GM19372 (cell line): ENCODE results near the gene FAM149B1.

Source experiments
- ATAC-seq: cut with Tn5 transposase; IDR thresholded peaks from one replicate; pipeline ENCODE4 v1.9.1; 2021; ENCODE audit warnings: mild to moderate bottlenecking, low read depth, moderate library complexity; ENCODE audit not compliant: unreplicated experiment

Gene FAM149B1

GRCh38 chr10:73172867-73173266 is 4.9 kb downstream of the FAM149B1 start:
- ATAC-seq, result no peak

GRCh38 chr10:73174148-73174925 is 6.4 kb downstream of the FAM149B1 start:
- no peak for ATAC-seq

GRCh38 chr10:73182568-73182967 is 14.6 kb downstream of the FAM149B1 start:
- no peak for ATAC-seq

- no peak for ATAC-seq
Observed at GRCh38 chr10:73183667-73184281, 15.9 kb downstream of the FAM149B1 start.

- ATAC-seq, result no peak
Observed at GRCh38 chr10:73186266-73186665, 18.3 kb downstream of the FAM149B1 start.

GRCh38 chr10:73190188-73190587 is 22.3 kb downstream of the FAM149B1 start:
- ATAC-seq, result no peak

GRCh38 chr10:73205081-73205480 is 37.2 kb downstream of the FAM149B1 start:
- no peak for ATAC-seq

- ATAC-seq, result no peak
Observed at GRCh38 chr10:73205890-73206289, 38.0 kb downstream of the FAM149B1 start.

GRCh38 chr10:73206385-73206784 is 38.5 kb downstream of the FAM149B1 start:
- no peak for ATAC-seq

GRCh38 chr10:73207883-73208282 is 40.0 kb downstream of the FAM149B1 start:
- no peak for ATAC-seq

GRCh38 chr10:73209705-73210104 is 41.8 kb downstream of the FAM149B1 start:
- no peak for ATAC-seq

- ATAC-seq, result no peak
Observed at GRCh38 chr10:73210395-73211105, 42.6 kb downstream of the FAM149B1 start.

- no peak for ATAC-seq
Observed at GRCh38 chr10:73211106-73211811, 43.3 kb downstream of the FAM149B1 start.

GRCh38 chr10:73215749-73216148 is 47.8 kb downstream of the FAM149B1 start:
- ATAC-seq, result no peak

GRCh38 chr10:73217628-73218027 is 49.7 kb downstream of the FAM149B1 start:
- no peak for ATAC-seq

GRCh38 chr10:73218431-73219191 is 50.7 kb downstream of the FAM149B1 start:
- ATAC-seq, result no peak

- ATAC-seq, result no peak
Observed at GRCh38 chr10:73219384-73219783, 51.5 kb downstream of the FAM149B1 start.

GRCh38 chr10:73220989-73221388 is 53.1 kb downstream of the FAM149B1 start:
- ATAC-seq, result no peak

- ATAC-seq, result no peak
Observed at GRCh38 chr10:73225518-73225917, 57.6 kb downstream of the FAM149B1 start.

GRCh38 chr10:73226663-73227062 is 58.7 kb downstream of the FAM149B1 start:
- ATAC-seq, result no peak
